ENCODE measurements around the gene TRAF2. TPM values are rescaled to one million over a fixed set of nuclear protein-coding genes. Genes with fewer than 3 reads are reported as not detected.

Gene TRAF2
- total RNA-seq, 1 experiment from 2014 or later = 29.2 TPM

DNA sequence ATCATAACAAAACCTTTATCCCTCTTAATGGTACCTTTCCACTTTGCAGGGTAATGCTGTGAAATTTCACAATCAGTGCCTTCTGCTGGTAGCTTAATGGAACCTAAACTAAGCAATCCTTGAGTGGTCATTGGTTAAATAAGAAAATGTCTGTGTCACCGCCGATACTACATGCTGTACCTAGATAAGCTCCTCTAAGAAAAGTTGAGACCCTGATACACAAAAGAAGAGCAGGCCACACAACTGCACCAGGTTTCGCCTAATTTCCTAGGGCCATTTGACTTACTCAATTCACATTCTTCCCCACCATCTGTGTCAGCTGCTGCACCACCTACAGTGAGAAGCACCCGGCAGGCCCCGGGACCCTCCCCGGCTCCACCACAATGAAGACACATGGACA is 11.2 kb upstream of the TRAF2 start:
- no TSS peak for BruUV-seq (replicated peaks)
- ChIA-PET CTCF (no interaction called here), POLR2A (ENCODE audit: low non-redundant PET) (no interaction called here)
- no peaks in the 10 kb centered on the region for H3K36me3 ChIP-seq (ENCODE audit: insufficient read depth, low read length, poor library complexity, severe bottlenecking)
- no peak for DNase-seq (ENCODE audit: low spot score)
- TF ChIP-seq, protein P1, sequence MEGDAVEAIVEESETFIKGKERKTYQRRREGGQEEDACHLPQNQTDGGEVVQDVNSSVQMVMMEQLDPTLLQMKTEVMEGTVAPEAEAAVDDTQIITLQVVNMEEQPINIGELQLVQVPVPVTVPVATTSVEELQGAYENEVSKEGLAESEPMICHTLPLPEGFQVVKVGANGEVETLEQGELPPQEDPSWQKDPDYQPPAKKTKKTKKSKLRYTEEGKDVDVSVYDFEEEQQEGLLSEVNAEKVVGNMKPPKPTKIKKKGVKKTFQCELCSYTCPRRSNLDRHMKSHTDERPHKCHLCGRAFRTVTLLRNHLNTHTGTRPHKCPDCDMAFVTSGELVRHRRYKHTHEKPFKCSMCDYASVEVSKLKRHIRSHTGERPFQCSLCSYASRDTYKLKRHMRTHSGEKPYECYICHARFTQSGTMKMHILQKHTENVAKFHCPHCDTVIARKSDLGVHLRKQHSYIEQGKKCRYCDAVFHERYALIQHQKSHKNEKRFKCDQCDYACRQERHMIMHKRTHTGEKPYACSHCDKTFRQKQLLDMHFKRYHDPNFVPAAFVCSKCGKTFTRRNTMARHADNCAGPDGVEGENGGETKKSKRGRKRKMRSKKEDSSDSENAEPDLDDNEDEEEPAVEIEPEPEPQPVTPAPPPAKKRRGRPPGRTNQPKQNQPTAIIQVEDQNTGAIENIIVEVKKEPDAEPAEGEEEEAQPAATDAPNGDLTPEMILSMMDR (conservative IDR thresholded peaks at IDR 0.05; ENCODE audit: low read depth, low read length) = no peak
- TF ChIP-seq EZH2 (IDR thresholded peaks at IDR 0.05; ENCODE audit: borderline replicate concordance, low read depth, low read length, poor library complexity, severe bottlenecking) = no peak
- peaks cover 27% of the 10 kb centered on the region for H3K9me3 ChIP-seq (ENCODE audit: low read depth, low read length, poor library complexity, severe bottlenecking)
- no peak overlapping the region for H3K4me3 ChIP-seq (ENCODE audit: low read depth, low read length, poor library complexity, severe bottlenecking)
- intact Hi-C loops (cut with micrococcal nuclease; ENCODE audit: unreplicated experiment) = no loop called here
- no peak overlapping the region for H3K27ac ChIP-seq (ENCODE audit: low read depth, low read length, poor library complexity, severe bottlenecking)
- H3K27me3 ChIP-seq (replicated peaks; ENCODE audit: insufficient read depth, low read depth, low read length, poor library complexity) = no peaks in the 10 kb centered on the region
- no peaks in the 10 kb centered on the region for H3K4me1 ChIP-seq (ENCODE audit: insufficient read depth, low read length, poor library complexity, severe bottlenecking)

DNA sequence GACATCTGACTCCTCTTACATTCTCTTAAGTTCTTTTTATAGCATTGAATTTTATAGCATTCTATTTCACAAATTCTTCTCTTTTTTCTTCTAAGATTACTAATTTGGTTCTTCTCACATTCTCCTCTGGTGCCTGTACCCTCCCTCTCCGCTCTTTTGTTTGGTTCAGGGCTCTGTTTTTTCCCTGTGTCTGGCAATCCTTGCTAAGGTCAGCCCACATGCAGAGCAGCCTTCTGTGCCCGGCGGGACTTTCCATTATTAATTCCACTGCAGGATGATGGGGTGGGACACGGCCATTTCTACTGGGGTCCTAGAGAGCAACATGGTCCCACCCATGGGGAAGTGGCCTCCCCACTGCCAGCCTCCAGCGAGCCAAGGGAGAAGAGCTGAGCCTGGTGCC is 9.8 kb upstream of the TRAF2 start:
- no peak for DNase-seq (ENCODE audit: low spot score)
- TF ChIP-seq, protein P1 (conservative IDR thresholded peaks at IDR 0.05; ENCODE audit: low read depth, low read length) = no peak
- no peak for TF ChIP-seq EZH2 (IDR thresholded peaks at IDR 0.05; ENCODE audit: borderline replicate concordance, low read depth, low read length, poor library complexity, severe bottlenecking)
- ChIA-PET CTCF (no interaction called here), POLR2A (ENCODE audit: low non-redundant PET) (no interaction called here)
- peaks cover 20% of the 10 kb centered on the region for H3K9me3 ChIP-seq (ENCODE audit: low read depth, low read length, poor library complexity, severe bottlenecking)
- no peaks in the 10 kb centered on the region for H3K4me1 ChIP-seq (ENCODE audit: insufficient read depth, low read length, poor library complexity, severe bottlenecking)
- no TSS peak for BruUV-seq (replicated peaks)
- intact Hi-C loops (cut with micrococcal nuclease; ENCODE audit: unreplicated experiment) = no loop called here
- no peaks in the 10 kb centered on the region for H3K27me3 ChIP-seq (replicated peaks; ENCODE audit: insufficient read depth, low read depth, low read length, poor library complexity)
- H3K36me3 ChIP-seq (ENCODE audit: insufficient read depth, low read length, poor library complexity, severe bottlenecking) = no peaks in the 10 kb centered on the region
- no peak overlapping the region for H3K27ac ChIP-seq (ENCODE audit: low read depth, low read length, poor library complexity, severe bottlenecking)
- H3K4me3 ChIP-seq (ENCODE audit: low read depth, low read length, poor library complexity, severe bottlenecking) = no peak overlapping the region

DNA sequence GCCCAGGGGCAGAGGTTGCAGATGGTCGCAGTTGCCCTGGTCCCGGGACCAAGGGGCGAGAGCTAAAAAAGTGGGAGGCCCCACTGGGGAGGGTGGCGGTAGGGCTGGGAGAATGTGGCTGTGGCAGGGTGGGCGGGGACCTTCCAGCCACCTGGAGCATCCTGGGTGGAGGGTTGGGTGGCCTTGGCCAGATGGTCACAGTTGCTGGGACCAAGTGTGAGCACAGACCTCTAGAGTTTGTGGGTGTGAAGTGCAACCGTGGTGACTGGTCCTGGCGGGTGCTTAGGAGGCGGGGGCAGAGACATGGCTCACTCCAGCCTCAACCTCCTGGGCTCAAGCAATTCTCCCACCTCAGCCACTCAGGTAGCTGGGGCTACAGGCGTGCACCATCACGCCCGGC is 5.7 kb upstream of the TRAF2 start:
- Histone ChIP-seq H3K27me3 (replicated peaks; ENCODE audit: insufficient read depth, low read depth, low read length, poor library complexity) (no peaks in the 10 kb centered on the region), H3K36me3 (ENCODE audit: insufficient read depth, low read length, poor library complexity, severe bottlenecking) (no peaks in the 10 kb centered on the region), H3K27ac (ENCODE audit: low read depth, low read length, poor library complexity, severe bottlenecking) (no peak overlapping the region), H3K9me3 (ENCODE audit: low read depth, low read length, poor library complexity, severe bottlenecking) (no peaks in the 10 kb centered on the region), H3K4me3 (ENCODE audit: low read depth, low read length, poor library complexity, severe bottlenecking) (no peak overlapping the region), H3K4me1 (ENCODE audit: insufficient read depth, low read length, poor library complexity, severe bottlenecking) (no peaks in the 10 kb centered on the region)
- TF ChIP-seq EZH2 (IDR thresholded peaks at IDR 0.05; ENCODE audit: borderline replicate concordance, low read depth, low read length, poor library complexity, severe bottlenecking) = no peak
- TF ChIP-seq, protein P1 (conservative IDR thresholded peaks at IDR 0.05; ENCODE audit: low read depth, low read length) = no peak
- ChIA-PET CTCF (no interaction called here), POLR2A (ENCODE audit: low non-redundant PET) (no interaction called here)
- DNase-seq (ENCODE audit: low spot score) = no peak
- intact Hi-C loops (cut with micrococcal nuclease; ENCODE audit: unreplicated experiment) = no loop called here
- no TSS peak for BruUV-seq (replicated peaks)
